ENCODE measurements around the gene ABCF3.

ABCF3 gene

GRCh38 chr3:184237807-184238206, 51.8 kb downstream of the ABCF3 start:
- H2BK120ac ChIP-seq (ENCODE audit: low read depth, low read length): no peak overlapping the region
- peaks cover 5% of the 10 kb centered on the region for H3K79me1 ChIP-seq (ENCODE audit: low read depth, low read length)
- peaks cover 8 to 12% of the 10 kb centered on the region in 2 donors for H3K36me3 ChIP-seq (replicated peaks in 1 of 2; ENCODE audit: control insufficient read depth in 2 of 2, insufficient read depth in 2 of 2, low read length in 2 of 2)
- H4K91ac ChIP-seq (ENCODE audit: low read depth, low read length, poor library complexity): no peak overlapping the region
- no peak overlapping the region for H3K4me3 ChIP-seq (ENCODE audit: low read length in 2 of 2)
- H3K4ac ChIP-seq (ENCODE audit: low read length): no peak overlapping the region
- H3K18ac ChIP-seq (ENCODE audit: low read length): no peak overlapping the region
- H3K14ac ChIP-seq (ENCODE audit: low read length): no peak overlapping the region
- no peaks in the 10 kb centered on the region for H3K9me3 ChIP-seq (replicated peaks in 1 of 2; ENCODE audit: control insufficient read depth in 2 of 2, insufficient read depth in 1 of 2, low read depth in 1 of 2, low read length in 2 of 2)
- no peak overlapping the region for H2BK5ac ChIP-seq (ENCODE audit: low read length)
- WGBS, 2 donors (ENCODE audit: extremely low coverage in 2 of 2, insufficient read length in 2 of 2, insufficient replicate concordance in 1 of 2): no CpG with 5 or more reads among the region's 1 CpG
- H3K9ac ChIP-seq (ENCODE audit: low read depth, low read length, poor library complexity): no peak overlapping the region
- H2BK12ac ChIP-seq (ENCODE audit: low read length): no peak overlapping the region
- no peak overlapping the region for H3K23ac ChIP-seq (ENCODE audit: low read depth, low read length, poor library complexity)
- H2BK15ac ChIP-seq (ENCODE audit: low read length): no peak overlapping the region
- peaks cover 0 to 1% of the 10 kb centered on the region in 2 donors for H3K4me1 ChIP-seq (ENCODE audit: control insufficient read depth in 2 of 2, insufficient read depth in 1 of 2, low read depth in 1 of 2, low read length in 2 of 2)
- no peak overlapping the region for H3K27ac ChIP-seq (replicated peaks; ENCODE audit: low read length)
- H3K4me2 ChIP-seq (ENCODE audit: insufficient read depth, low read length, poor library complexity, severe bottlenecking): no peak overlapping the region
- H3K27me3 ChIP-seq (ENCODE audit: control insufficient read depth in 3 of 3, insufficient read depth in 3 of 3, low read depth in 1 of 3, low read length in 3 of 3): peaks cover 0 to 55% (median 3%) of the 10 kb centered on the region in 3 experiments
- no peak overlapping the region for H2AK5ac ChIP-seq (ENCODE audit: low read depth, low read length)
- H4K8ac ChIP-seq (ENCODE audit: low read depth, low read length): no peak overlapping the region
- no peak overlapping the region for H2AFZ ChIP-seq (ENCODE audit: low read length)
- no peak for DNase-seq (ENCODE audit: low spot score)

- H3K4ac ChIP-seq (ENCODE audit: low read length): no peak overlapping the region
- peak overlapping the region; percentile 12 for H3K9ac ChIP-seq (ENCODE audit: low read depth, low read length, poor library complexity)
- no peak for DNase-seq (ENCODE audit: low spot score)
- H2AK5ac ChIP-seq (ENCODE audit: low read depth, low read length): no peak overlapping the region
- peaks cover 5% of the 10 kb centered on the region for H3K79me1 ChIP-seq (ENCODE audit: low read depth, low read length)
- no peak overlapping the region for H3K18ac ChIP-seq (ENCODE audit: low read length)
- H4K91ac ChIP-seq (ENCODE audit: low read depth, low read length, poor library complexity): no peak overlapping the region
- WGBS, 2 donors (ENCODE audit: extremely low coverage in 2 of 2, insufficient read length in 2 of 2, insufficient replicate concordance in 1 of 2): no CpG with 5 or more reads among the region's 13 CpGs
- H3K27me3 ChIP-seq (ENCODE audit: control insufficient read depth in 3 of 3, insufficient read depth in 3 of 3, low read depth in 1 of 3, low read length in 3 of 3): peaks cover 0 to 50% (median 0%) of the 10 kb centered on the region in 3 experiments
- no peak overlapping the region for H3K27ac ChIP-seq (replicated peaks; ENCODE audit: low read length)
- peak overlapping the region; percentile 53 for H3K23ac ChIP-seq (ENCODE audit: low read depth, low read length, poor library complexity)
- H3K4me3 ChIP-seq (ENCODE audit: low read length in 2 of 2): no peak overlapping the region
- no peaks in the 10 kb centered on the region for H3K9me3 ChIP-seq (replicated peaks in 1 of 2; ENCODE audit: control insufficient read depth in 2 of 2, insufficient read depth in 1 of 2, low read depth in 1 of 2, low read length in 2 of 2)
- H2BK15ac ChIP-seq (ENCODE audit: low read length): no peak overlapping the region
- H3K14ac ChIP-seq (ENCODE audit: low read length): peak overlapping the region; percentile 33
- no peak overlapping the region for H2AFZ ChIP-seq (ENCODE audit: low read length)
- H2BK5ac ChIP-seq (ENCODE audit: low read length): no peak overlapping the region
- peaks cover 11 to 17% of the 10 kb centered on the region in 2 donors for H3K36me3 ChIP-seq (replicated peaks in 1 of 2; ENCODE audit: control insufficient read depth in 2 of 2, insufficient read depth in 2 of 2, low read length in 2 of 2)
- H3K4me2 ChIP-seq (ENCODE audit: insufficient read depth, low read length, poor library complexity, severe bottlenecking): no peak overlapping the region
- peaks cover 0 to 1% of the 10 kb centered on the region in 2 donors for H3K4me1 ChIP-seq (ENCODE audit: control insufficient read depth in 2 of 2, insufficient read depth in 1 of 2, low read depth in 1 of 2, low read length in 2 of 2)
- H2BK120ac ChIP-seq (ENCODE audit: low read depth, low read length): no peak overlapping the region
- no peak overlapping the region for H4K8ac ChIP-seq (ENCODE audit: low read depth, low read length)
- no peak overlapping the region for H2BK12ac ChIP-seq (ENCODE audit: low read length)
Observed at GRCh38 chr3:184238246-184238818, 52.3 kb downstream of the ABCF3 start.

- H3K9me3 ChIP-seq (replicated peaks in 1 of 2; ENCODE audit: control insufficient read depth in 2 of 2, insufficient read depth in 1 of 2, low read depth in 1 of 2, low read length in 2 of 2): no peaks in the 10 kb centered on the region
- peaks cover 0 to 41% (median 0%) of the 10 kb centered on the region in 3 experiments for H3K27me3 ChIP-seq (ENCODE audit: control insufficient read depth in 3 of 3, insufficient read depth in 3 of 3, low read depth in 1 of 3, low read length in 3 of 3)
- no CpG with 5 or more reads among the region's 8 CpGs for WGBS, 2 donors (ENCODE audit: extremely low coverage in 2 of 2, insufficient read length in 2 of 2, insufficient replicate concordance in 1 of 2)
- no peak for DNase-seq (ENCODE audit: low spot score)
- H3K36me3 ChIP-seq (replicated peaks in 1 of 2; ENCODE audit: control insufficient read depth in 2 of 2, insufficient read depth in 2 of 2, low read length in 2 of 2): peaks cover 16 to 26% of the 10 kb centered on the region in 2 donors
- H3K4me2 ChIP-seq (ENCODE audit: insufficient read depth, low read length, poor library complexity, severe bottlenecking): no peak overlapping the region
- H4K8ac ChIP-seq (ENCODE audit: low read depth, low read length): no peak overlapping the region
- H2BK120ac ChIP-seq (ENCODE audit: low read depth, low read length): no peak overlapping the region
- H3K79me1 ChIP-seq (ENCODE audit: low read depth, low read length): peaks cover 5% of the 10 kb centered on the region
- H3K18ac ChIP-seq (ENCODE audit: low read length): no peak overlapping the region
- no peak overlapping the region for H3K9ac ChIP-seq (ENCODE audit: low read depth, low read length, poor library complexity)
- no peak overlapping the region for H2BK12ac ChIP-seq (ENCODE audit: low read length)
- no peak overlapping the region for H3K4me3 ChIP-seq (ENCODE audit: low read length in 2 of 2)
- no peak overlapping the region for H3K4ac ChIP-seq (ENCODE audit: low read length)
- no peak overlapping the region for H2AFZ ChIP-seq (ENCODE audit: low read length)
- no peak overlapping the region for H3K14ac ChIP-seq (ENCODE audit: low read length)
- no peak overlapping the region for H3K27ac ChIP-seq (replicated peaks; ENCODE audit: low read length)
- H4K91ac ChIP-seq (ENCODE audit: low read depth, low read length, poor library complexity): no peak overlapping the region
- H2BK15ac ChIP-seq (ENCODE audit: low read length): no peak overlapping the region
- no peak overlapping the region for H2BK5ac ChIP-seq (ENCODE audit: low read length)
- peak overlapping the region; percentile 44 for H3K23ac ChIP-seq (ENCODE audit: low read depth, low read length, poor library complexity)
- peaks cover 0 to 1% of the 10 kb centered on the region in 2 donors for H3K4me1 ChIP-seq (ENCODE audit: control insufficient read depth in 2 of 2, insufficient read depth in 1 of 2, low read depth in 1 of 2, low read length in 2 of 2)
- H2AK5ac ChIP-seq (ENCODE audit: low read depth, low read length): no peak overlapping the region
Observed at GRCh38 chr3:184239221-184239620, 53.2 kb downstream of the ABCF3 start.

- Histone ChIP-seq H3K4ac (ENCODE audit: low read length) (no peak overlapping the region), H4K91ac (ENCODE audit: low read depth, low read length, poor library complexity) (no peak overlapping the region), H2BK5ac (ENCODE audit: low read length) (no peak overlapping the region), H3K79me1 (ENCODE audit: low read depth, low read length) (peaks cover 5% of the 10 kb centered on the region), H3K27ac (replicated peaks; ENCODE audit: low read length) (no peak overlapping the region), H2AFZ (ENCODE audit: low read length) (no peak overlapping the region), H3K14ac (ENCODE audit: low read length) (no peak overlapping the region), H3K4me3 (ENCODE audit: low read length in 2 of 2) (no peak overlapping the region), H4K8ac (ENCODE audit: low read depth, low read length) (no peak overlapping the region), H3K36me3 (replicated peaks in 1 of 2; ENCODE audit: control insufficient read depth in 2 of 2, insufficient read depth in 2 of 2, low read length in 2 of 2) (peaks cover 20 to 31% of the 10 kb centered on the region in 2 donors), H2BK15ac (ENCODE audit: low read length) (no peak overlapping the region), H3K9me3 (replicated peaks in 1 of 2; ENCODE audit: control insufficient read depth in 2 of 2, insufficient read depth in 1 of 2, low read depth in 1 of 2, low read length in 2 of 2) (no peaks in the 10 kb centered on the region), H3K4me2 (ENCODE audit: insufficient read depth, low read length, poor library complexity, severe bottlenecking) (no peak overlapping the region), H3K9ac (ENCODE audit: low read depth, low read length, poor library complexity) (peak overlapping the region; percentile 30), H3K27me3 (ENCODE audit: control insufficient read depth in 3 of 3, insufficient read depth in 3 of 3, low read depth in 1 of 3, low read length in 3 of 3) (peaks cover 0 to 36% (median 0%) of the 10 kb centered on the region in 3 experiments), H3K23ac (ENCODE audit: low read depth, low read length, poor library complexity) (peak overlapping the region; percentile 44), H2AK5ac (ENCODE audit: low read depth, low read length) (no peak overlapping the region), H3K4me1 (ENCODE audit: control insufficient read depth in 2 of 2, insufficient read depth in 1 of 2, low read depth in 1 of 2, low read length in 2 of 2) (peaks cover 0 to 1% of the 10 kb centered on the region in 2 donors), H3K18ac (ENCODE audit: low read length) (no peak overlapping the region), H2BK120ac (ENCODE audit: low read depth, low read length) (no peak overlapping the region), H2BK12ac (ENCODE audit: low read length) (no peak overlapping the region)
- no peak for DNase-seq (ENCODE audit: low spot score)
- no CpG with 5 or more reads among the region's 7 CpGs for WGBS, 2 donors (ENCODE audit: extremely low coverage in 2 of 2, insufficient read length in 2 of 2, insufficient replicate concordance in 1 of 2)
Observed at GRCh38 chr3:184239708-184240107, 53.7 kb downstream of the ABCF3 start.

Measured in neuronal stem cell (in vitro differentiated cells).